Stimulated activated CD4-positive, alpha-beta T cell treated with anti-CD3 and anti-CD28 coated beads, Interleukin-15, amount 100 ng/mL, for 24 hours (primary cell): ENCODE measurements around the gene PRMT1.
A peak's percentile ranks its signal among the peaks of the same experiment; 100 is the strongest.

Source experiments
- DNase-seq: peaks from one replicate; pipeline ENCODE4 v3.0.0-alpha.2; 2020

PRMT1 gene

GRCh38 chr19:49651820-49652550, 25.1 kb upstream of the PRMT1 start:
- DNase-seq: no peak

- DNase-seq: no peak
Measured at GRCh38 chr19:49652551-49653465, 24.3 kb upstream of the PRMT1 start.

GRCh38 chr19:49653466-49653806, 23.6 kb upstream of the PRMT1 start:
- DNase-seq: no peak

- no peak for DNase-seq
Measured at GRCh38 chr19:49654581-49654980, 22.5 kb upstream of the PRMT1 start.

- no peak for DNase-seq
Measured at GRCh38 chr19:49655570-49656455, 21.3 kb upstream of the PRMT1 start.

- no peak for DNase-seq
Measured at GRCh38 chr19:49656456-49657109, 20.5 kb upstream of the PRMT1 start.

- DNase-seq: no peak
Measured at GRCh38 chr19:49657493-49658138, 19.5 kb upstream of the PRMT1 start.

- no peak for DNase-seq
Measured at GRCh38 chr19:49658139-49658517, 18.9 kb upstream of the PRMT1 start.

GRCh38 chr19:49658566-49659442, 18.3 kb upstream of the PRMT1 start:
- no peak for DNase-seq

GRCh38 chr19:49660338-49660961, 16.6 kb upstream of the PRMT1 start:
- DNase-seq: no peak

GRCh38 chr19:49662011-49662410, 15.1 kb upstream of the PRMT1 start:
- no peak for DNase-seq

- no peak for DNase-seq
Measured at GRCh38 chr19:49663224-49663623, 13.8 kb upstream of the PRMT1 start.

GRCh38 chr19:49664171-49665035, 12.7 kb upstream of the PRMT1 start:
- DNase-seq: peak; percentile 95

- no peak for DNase-seq
Measured at GRCh38 chr19:49665036-49665350, 12.1 kb upstream of the PRMT1 start.

GRCh38 chr19:49665351-49666119, 11.5 kb upstream of the PRMT1 start, which contains the start of the genes BCL2L12 and IRF3:
Gene BCL2L12, plus strand, starts transcription at chr19:49665933. Its CDS starts 760 bp downstream, at chr19:49666693.
Gene IRF3, minus strand, starts transcription at chr19:49665857. Its CDS starts 1,019 bp downstream, at chr19:49664838.
- peak; percentile 99 for DNase-seq

- DNase-seq: no peak
Measured at GRCh38 chr19:49666120-49666444, 11.0 kb upstream of the PRMT1 start.

- DNase-seq: no peak
Measured at GRCh38 chr19:49667473-49667872, 9.6 kb upstream of the PRMT1 start.

GRCh38 chr19:49669516-49669915, 7.6 kb upstream of the PRMT1 start:
- no peak for DNase-seq
